ENCODE measurements around the gene ZNF318.
"Not testable (repeated sequence)": the region's sequence is repeated elsewhere in the genome, so short reads cannot be mapped to it uniquely, and the experiment has no call there.

Gene ZNF318

DNA sequence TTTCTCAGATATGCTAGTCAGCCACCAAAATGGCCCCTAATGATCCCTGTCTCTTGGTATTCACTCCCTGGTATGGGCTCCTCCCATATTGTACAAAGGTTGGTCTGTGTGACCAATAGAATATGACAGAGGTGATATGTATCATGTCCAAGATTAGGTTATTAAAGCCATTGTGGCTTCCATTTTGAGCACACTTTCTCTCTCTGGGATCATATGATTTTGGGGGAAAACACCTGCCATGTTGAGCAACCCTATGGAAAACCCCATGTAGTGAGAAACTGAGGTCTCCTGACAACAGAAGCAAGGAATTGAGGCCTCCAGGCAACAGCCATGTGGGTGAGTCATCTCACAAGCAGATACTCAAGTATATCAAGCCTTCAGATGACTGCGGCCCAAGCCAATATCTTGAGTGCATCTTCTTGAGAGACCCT lies 7.1 kb upstream of the ZNF318 start:
- in situ Hi-C loops (cut with MboI; ENCODE audit: low sequenced_read_pairs): no loop called here
- Histone ChIP-seq H3K36me3 (replicated peaks) (no peaks in the 10 kb centered on the region), H3K4me3 (no peak overlapping the region), H3K9me3 (no peaks in the 10 kb centered on the region), H3K4me1 (no peaks in the 10 kb centered on the region), H3K27me3 (ENCODE audit: low read depth) (peaks cover 10% of the 10 kb centered on the region)
- DNase-seq (ENCODE audit: low spot score in 2 of 2): no peak

DNA sequence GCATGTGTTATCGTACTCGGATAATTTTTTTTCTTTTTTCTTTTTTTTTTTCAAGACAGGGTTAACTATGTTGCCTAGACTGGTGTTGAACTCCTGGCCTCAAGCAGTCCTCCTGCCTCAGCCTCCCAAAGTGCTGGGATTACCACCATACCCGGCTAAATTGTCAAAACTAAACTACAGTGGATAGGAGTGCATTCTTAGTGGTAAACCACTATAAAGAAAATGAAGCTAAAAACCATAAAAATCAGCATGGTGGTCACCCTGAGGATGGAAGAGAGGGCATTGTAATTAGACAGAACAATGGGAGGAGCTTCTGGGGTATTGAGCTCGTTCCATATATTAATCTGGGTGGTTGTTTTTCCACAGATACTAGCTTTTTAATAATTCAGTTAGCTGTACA lies 6.2 kb upstream of the ZNF318 start:
- in situ Hi-C loops (cut with MboI; ENCODE audit: low sequenced_read_pairs): no loop called here
- H3K4me1 ChIP-seq: no peaks in the 10 kb centered on the region
- no peaks in the 10 kb centered on the region for H3K36me3 ChIP-seq (replicated peaks)
- H3K4me3 ChIP-seq: no peak overlapping the region
- H3K27me3 ChIP-seq (ENCODE audit: low read depth): peaks cover 10% of the 10 kb centered on the region
- no peak for DNase-seq (ENCODE audit: low spot score in 2 of 2)
- H3K9me3 ChIP-seq: no peaks in the 10 kb centered on the region

DNA sequence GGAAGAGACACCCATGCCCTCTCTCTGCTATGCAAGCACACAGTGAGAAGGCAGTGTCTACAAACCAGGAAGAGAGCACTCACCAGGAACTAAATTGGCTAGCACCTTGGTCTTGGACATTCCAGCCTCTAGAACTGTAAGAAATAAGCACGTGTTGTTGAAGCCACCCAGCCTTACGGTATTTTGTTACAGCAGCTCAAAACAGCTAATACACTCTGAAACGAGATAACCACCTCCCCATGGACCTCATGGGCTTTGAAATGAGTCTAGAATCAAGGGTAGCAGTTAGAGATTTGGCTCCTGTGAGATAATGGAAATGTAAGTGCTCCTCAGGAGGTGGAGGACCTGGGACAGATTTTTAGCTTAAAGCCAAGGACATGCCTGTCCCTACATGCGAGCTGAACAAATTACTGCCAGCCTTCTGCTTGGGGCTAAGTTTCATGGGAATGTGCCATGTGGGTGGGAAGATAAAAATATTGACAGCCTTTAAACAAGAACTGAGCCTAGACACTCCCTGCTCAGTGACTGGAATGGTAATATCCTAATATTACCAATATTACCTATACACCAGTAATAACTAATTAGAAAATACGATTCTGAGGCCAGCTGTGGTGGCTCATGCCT lies 3.9 kb upstream of the ZNF318 start:
- Histone ChIP-seq H3K9me3 (no peaks in the 10 kb centered on the region), H3K4me3 (no peak overlapping the region), H3K27me3 (ENCODE audit: low read depth) (no peaks in the 10 kb centered on the region), H3K4me1 (peaks cover 4% of the 10 kb centered on the region), H3K36me3 (replicated peaks) (no peaks in the 10 kb centered on the region)
- in situ Hi-C loops (cut with MboI; ENCODE audit: low sequenced_read_pairs): no loop called here
- DNase-seq (ENCODE audit: low spot score in 2 of 2): no peak

DNA sequence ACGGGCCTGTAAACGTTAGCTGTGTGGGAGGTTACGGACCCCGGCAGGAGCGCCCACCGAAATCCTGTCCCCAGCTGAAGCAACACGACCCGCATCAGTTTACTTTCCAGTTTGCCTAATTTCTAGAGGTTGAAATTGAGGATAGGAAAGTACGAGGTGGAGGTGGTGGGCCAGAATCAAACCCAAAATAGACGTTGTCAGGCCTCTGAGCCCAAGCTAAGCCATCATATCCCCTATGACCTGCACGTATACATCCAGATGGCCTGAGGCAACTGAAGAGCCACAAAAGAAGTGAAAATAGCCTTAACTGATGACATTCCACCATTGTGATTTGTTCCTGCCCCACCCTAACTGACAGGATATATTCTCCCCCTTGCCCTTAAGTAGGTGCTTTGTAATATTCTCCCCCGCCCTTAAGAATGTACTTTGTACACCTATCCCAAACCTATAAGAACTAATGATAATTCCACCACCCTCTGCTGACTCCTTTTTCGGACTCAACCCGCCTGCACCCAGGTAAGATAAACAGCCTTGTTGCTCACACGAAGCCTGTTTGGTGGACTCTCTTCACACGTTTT lies 645 bp upstream of the ZNF318 start:
- in situ Hi-C loops (cut with MboI; ENCODE audit: low sequenced_read_pairs); H3K36me3 ChIP-seq (replicated peaks); H3K9me3 ChIP-seq; H3K4me1 ChIP-seq; H3K27me3 ChIP-seq (ENCODE audit: low read depth): not testable (repeated sequence)
- peak overlapping the region; percentile 31 for H3K4me3 ChIP-seq
- peak; percentile 45 to 62 for DNase-seq (ENCODE audit: low spot score in 2 of 2)

DNA sequence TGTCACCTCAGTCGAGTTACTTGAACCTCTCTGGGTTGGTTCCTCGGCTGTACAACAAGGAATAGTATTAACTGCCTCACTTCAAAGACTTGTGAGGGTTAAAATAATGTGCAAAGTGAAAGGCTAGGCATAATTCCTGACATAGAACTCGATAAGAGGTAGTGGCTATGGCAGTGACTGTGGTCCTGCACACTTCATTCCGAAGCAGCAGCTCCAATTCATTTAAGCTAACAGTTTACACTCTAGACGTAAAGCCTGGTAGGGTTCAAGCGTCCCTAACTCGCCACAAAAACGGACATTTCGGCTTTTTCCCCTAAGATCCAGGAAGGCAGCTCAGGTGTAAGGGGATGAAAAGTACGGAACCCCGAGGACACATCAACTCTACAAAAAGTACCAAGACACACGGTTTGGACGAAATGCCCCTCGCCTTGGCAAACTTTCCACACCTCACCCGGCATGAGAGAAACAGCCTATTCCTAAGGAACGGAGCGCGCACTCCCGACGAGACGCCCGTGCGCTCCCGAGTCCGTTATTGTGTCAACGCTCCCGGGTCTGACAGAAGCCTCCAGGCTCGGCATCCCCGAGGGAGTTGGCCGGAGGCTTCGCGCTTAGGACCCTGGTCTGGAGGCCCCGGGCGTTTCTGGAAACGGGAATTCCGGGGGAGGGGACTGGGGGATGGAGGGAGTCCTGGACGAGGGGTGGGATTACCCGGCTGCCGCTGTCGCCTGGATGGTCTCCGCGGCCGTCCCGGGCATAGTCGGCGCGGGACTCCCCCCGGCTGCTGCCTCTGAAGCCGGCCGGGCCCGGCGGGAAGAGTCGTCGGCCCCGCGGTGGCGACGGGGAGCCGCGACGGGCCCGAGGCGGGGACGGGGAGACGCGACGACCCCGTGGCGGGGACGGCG lies 937 bp downstream of the ZNF318 start:
- in situ Hi-C loops (cut with MboI; ENCODE audit: low sequenced_read_pairs): no loop called here
- H3K9me3 ChIP-seq: no peaks in the 10 kb centered on the region
- H3K27me3 ChIP-seq (ENCODE audit: low read depth): no peaks in the 10 kb centered on the region
- H3K36me3 ChIP-seq (replicated peaks): peaks cover 18% of the 10 kb centered on the region
- H3K4me1 ChIP-seq: peaks cover 8% of the 10 kb centered on the region
- peak; percentile 35 to 82 for DNase-seq (ENCODE audit: low spot score in 2 of 2)
- peak overlapping the region; percentile 65 for H3K4me3 ChIP-seq

DNA sequence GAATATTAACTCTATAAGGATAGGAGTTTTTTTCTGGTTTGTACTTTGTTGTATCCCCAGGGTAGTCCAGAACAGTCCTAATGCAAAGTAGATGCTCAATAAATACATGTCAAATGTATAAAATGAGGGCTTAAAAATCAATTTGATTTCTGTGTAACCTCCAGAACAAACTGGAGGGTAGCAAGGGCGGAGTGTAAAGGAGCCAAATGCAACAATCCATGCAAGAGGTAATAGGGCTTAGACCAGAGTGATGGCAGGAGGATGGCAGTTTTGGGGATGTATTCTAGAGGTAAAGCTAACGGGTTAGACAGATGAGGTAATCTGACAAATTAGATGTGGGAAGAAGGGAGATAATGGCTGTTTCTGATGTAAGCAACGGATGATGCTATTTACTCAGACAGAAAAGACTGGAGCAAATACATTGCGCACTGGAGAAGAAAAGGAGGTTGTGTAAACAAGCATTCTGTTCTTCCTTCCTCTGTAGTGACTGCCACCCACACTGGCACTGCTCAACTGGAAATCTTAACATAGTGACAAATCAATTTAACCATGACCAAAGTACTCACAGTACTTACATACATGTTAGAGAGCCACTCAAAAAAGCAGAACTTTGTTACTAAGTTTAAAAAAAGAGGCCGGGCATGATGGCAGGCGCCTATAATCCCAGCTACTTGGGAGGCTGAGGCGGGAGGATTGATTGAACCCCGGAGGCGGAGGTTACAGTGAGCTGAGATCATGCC lies 2.0 kb downstream of the ZNF318 start:
- in situ Hi-C loops (cut with MboI; ENCODE audit: low sequenced_read_pairs): no loop called here
- Histone ChIP-seq H3K27me3 (ENCODE audit: low read depth) (no peaks in the 10 kb centered on the region), H3K4me3 (peak overlapping the region; percentile 65), H3K9me3 (no peaks in the 10 kb centered on the region), H3K4me1 (peaks cover 8% of the 10 kb centered on the region), H3K36me3 (replicated peaks) (peaks cover 24% of the 10 kb centered on the region)
- no peak for DNase-seq (ENCODE audit: low spot score in 2 of 2)

DNA sequence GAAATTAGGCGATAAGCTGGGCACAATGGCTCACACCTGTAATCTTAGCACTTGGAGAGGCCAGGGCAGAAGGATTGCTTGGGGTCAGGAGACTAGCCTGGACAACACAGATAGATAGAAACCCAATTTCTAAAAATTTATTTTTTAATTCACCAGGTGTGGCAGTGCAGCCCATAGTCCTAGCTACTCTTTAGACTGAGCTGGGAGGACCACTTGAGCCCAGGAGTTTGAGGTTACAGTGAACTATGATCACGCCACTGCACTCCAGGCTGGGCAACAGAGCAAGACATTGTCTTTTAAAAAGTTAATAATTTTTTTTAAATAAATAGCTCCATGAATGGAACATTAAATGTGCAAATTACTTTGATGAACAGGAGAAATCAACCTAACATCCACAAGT lies 8.2 kb downstream of the ZNF318 start:
- in situ Hi-C loops (cut with MboI; ENCODE audit: low sequenced_read_pairs): no loop called here
- peaks cover 68% of the 10 kb centered on the region for H3K36me3 ChIP-seq (replicated peaks)

DNA sequence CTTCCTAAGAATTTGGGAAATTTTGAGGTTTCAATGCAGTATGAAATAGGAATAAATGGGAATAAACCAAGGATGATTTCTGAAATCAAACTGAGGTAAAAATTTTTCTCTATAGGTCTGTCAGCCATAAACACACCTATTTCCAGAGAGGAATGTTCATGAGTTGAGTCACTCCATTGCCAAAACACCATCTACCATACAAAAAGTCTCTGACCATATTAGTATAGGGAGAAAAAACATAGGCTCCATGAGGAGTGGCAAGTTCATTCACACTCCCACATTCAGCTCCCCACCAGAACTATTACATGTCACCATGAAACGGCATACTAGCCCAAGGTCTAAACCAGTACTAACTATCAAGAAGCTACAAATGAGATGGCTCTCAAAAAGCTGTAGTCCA lies 9.6 kb downstream of the ZNF318 start:
- no peaks in the 10 kb centered on the region for H3K4me1 ChIP-seq
- H3K4me3 ChIP-seq: no peak overlapping the region
- H3K9me3 ChIP-seq: no peaks in the 10 kb centered on the region
- DNase-seq (ENCODE audit: low spot score in 2 of 2): no peak
- peaks cover 73% of the 10 kb centered on the region for H3K36me3 ChIP-seq (replicated peaks)
- in situ Hi-C loops (cut with MboI; ENCODE audit: low sequenced_read_pairs): loop anchor here (10.0 kb wide), 1 partner anchor 145 kb away; no protein-coding TSS in a partner anchor
- H3K27me3 ChIP-seq (ENCODE audit: low read depth): no peaks in the 10 kb centered on the region

More for the DNA sequence above, 8.2 kb downstream of the ZNF318 start:
- H3K27me3 ChIP-seq (ENCODE audit: low read depth): no peaks in the 10 kb centered on the region
- no peak overlapping the region for H3K4me3 ChIP-seq
- DNase-seq (ENCODE audit: low spot score in 2 of 2): no peak
- H3K4me1 ChIP-seq: no peaks in the 10 kb centered on the region
- H3K9me3 ChIP-seq: no peaks in the 10 kb centered on the region

DNA sequence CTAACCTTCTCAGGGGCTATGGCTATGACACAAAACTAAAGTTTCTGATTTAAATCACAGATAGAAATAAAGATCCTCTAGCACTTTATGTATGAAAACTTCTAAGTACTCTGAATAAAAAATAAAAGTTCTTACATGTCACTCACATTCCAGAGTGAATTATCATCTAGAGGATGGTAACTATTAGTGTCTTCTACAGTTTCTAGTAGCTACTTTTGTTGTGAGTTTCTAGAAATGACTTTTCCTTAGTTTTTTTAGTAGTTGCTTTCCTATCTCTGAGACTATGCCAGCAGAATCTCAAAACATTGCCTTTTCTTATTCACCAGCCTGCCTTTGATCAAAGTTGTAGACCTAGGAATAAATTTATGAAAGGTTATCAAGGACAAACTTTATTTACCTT lies 10.1 kb downstream of the ZNF318 start:
- Histone ChIP-seq H3K27me3 (ENCODE audit: low read depth) (no peaks in the 10 kb centered on the region), H3K4me1 (no peaks in the 10 kb centered on the region), H3K36me3 (replicated peaks) (peaks cover 73% of the 10 kb centered on the region), H3K4me3 (no peak overlapping the region), H3K9me3 (no peaks in the 10 kb centered on the region)
- in situ Hi-C loops (cut with MboI; ENCODE audit: low sequenced_read_pairs): loop anchor here (10.0 kb wide), 1 partner anchor 145 kb away; no protein-coding TSS in a partner anchor
- no peak for DNase-seq (ENCODE audit: low spot score in 2 of 2)

DNA sequence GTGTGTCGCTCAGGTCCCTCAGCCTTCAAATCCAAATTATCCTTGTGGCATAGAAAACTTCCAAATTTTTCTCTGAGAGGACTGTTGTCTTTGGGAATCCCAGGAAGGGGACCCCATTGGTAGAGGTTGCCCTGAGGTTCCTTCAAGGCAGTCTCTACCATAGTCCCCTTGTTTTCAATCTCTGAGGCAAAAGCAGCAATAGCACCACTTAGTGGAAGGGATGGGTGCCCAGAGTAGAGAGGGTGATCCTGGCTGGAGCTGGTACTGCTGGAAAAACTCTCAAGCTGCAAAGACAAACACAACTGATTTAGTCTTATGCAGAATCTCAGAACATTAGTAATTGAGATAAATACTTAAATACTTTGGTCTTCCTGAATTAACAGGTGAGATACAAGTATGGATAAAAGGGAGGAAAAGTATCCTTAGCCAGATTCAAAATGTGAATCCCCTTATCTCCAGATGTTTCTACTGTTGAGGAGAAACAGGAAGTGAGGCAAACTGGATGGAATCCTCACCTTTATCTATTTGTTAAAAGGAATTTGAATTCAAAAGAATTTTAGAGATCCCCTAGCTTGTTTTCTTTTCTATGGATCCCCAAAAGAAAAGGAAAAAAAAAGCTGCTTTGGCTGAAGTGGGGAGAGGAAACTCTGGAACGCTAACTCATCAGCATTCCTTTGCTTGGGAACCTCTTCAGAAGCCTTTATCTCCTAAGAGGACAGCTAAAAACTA lies 13.4 kb downstream of the ZNF318 start:
- in situ Hi-C loops (cut with MboI; ENCODE audit: low sequenced_read_pairs): loop anchor here (10.0 kb wide), 1 partner anchor 149 kb away; no protein-coding TSS in a partner anchor
- Histone ChIP-seq H3K36me3 (replicated peaks) (peaks cover 60% of the 10 kb centered on the region), H3K4me3 (no peak overlapping the region), H3K9me3 (no peaks in the 10 kb centered on the region), H3K4me1 (no peaks in the 10 kb centered on the region), H3K27me3 (ENCODE audit: low read depth) (no peaks in the 10 kb centered on the region)
- DNase-seq (ENCODE audit: low spot score in 2 of 2): no peak

DNA sequence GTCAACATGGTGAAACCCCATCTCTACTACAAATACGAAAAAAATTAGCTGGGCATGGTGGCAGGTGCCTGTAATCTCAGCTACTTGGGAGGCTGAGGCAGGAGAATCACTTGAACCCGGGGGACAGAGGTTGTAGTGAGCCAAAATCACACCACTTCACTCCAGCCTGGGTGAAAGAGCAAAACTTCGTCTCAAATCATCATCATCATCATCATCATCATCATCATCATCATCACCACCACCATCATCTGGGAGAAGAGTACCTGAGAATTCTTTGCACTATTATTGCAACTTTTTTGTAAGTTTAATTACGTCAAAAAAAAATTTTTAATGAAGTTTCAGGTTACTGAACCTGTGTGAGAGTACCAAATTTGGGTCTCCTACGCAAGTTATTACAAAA lies 17.5 kb downstream of the ZNF318 start:
- in situ Hi-C loops (cut with MboI; ENCODE audit: low sequenced_read_pairs): loop anchor here (10.0 kb wide), 1 partner anchor 153 kb away; no protein-coding TSS in a partner anchor
- DNase-seq (ENCODE audit: low spot score in 2 of 2); H3K27me3 ChIP-seq (ENCODE audit: low read depth); H3K4me3 ChIP-seq; H3K9me3 ChIP-seq; H3K4me1 ChIP-seq: not testable (repeated sequence)
- peaks cover 55% of the 10 kb centered on the region for H3K36me3 ChIP-seq (replicated peaks)

DNA sequence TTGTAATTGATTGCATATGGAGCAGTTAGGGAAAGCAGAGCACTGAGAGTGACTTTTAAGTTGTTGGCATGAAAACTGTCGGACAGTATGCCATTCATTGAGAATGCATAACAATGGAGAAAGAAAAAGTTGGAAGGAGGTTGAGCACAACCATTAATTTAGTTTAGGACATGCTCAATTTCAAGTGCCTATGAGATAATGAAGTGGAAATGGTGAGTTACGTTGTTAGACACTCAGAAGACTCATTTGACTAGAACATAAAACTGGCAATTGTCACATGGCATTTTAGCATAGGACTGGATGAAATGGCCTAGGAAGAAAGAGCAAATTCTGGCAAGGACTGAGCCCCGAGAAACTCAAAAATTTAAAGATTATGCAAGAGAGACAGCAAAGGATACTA lies 22.0 kb downstream of the ZNF318 start:
- H3K36me3 ChIP-seq (replicated peaks): peaks cover 55% of the 10 kb centered on the region
- H3K9me3 ChIP-seq: no peaks in the 10 kb centered on the region
- H3K27me3 ChIP-seq (ENCODE audit: low read depth): no peaks in the 10 kb centered on the region
- no peak for DNase-seq (ENCODE audit: low spot score in 2 of 2)
- H3K4me1 ChIP-seq: no peaks in the 10 kb centered on the region
- in situ Hi-C loops (cut with MboI; ENCODE audit: low sequenced_read_pairs): no loop called here
- H3K4me3 ChIP-seq: no peak overlapping the region

DNA sequence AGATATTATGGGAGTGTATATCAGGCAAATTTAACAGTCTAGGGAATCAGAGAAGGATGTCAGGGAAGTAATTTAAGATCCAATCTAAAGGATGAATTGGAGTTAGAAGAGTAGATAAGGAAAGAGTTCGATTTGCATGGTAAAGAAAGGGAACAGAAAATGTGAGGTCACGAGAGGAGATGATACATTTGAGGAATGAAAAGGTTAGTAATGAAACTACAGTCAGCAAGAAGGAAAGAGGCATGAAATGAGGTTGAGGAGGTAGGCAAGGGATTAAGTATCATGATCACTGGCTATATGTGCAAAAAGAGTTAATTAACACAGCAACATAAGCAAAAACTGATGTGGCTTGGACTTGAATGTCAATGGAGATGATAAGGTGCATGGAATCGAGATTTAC lies 22.4 kb downstream of the ZNF318 start:
- Histone ChIP-seq H3K27me3 (ENCODE audit: low read depth) (no peaks in the 10 kb centered on the region), H3K36me3 (replicated peaks) (peaks cover 58% of the 10 kb centered on the region), H3K4me1 (no peaks in the 10 kb centered on the region), H3K9me3 (no peaks in the 10 kb centered on the region), H3K4me3 (no peak overlapping the region)
- DNase-seq (ENCODE audit: low spot score in 2 of 2): no peak
- in situ Hi-C loops (cut with MboI; ENCODE audit: low sequenced_read_pairs): no loop called here

All from HAP-1 (cell line).